Measurements from ENCODE around the gene MX1.

The MX1 gene

DNA sequence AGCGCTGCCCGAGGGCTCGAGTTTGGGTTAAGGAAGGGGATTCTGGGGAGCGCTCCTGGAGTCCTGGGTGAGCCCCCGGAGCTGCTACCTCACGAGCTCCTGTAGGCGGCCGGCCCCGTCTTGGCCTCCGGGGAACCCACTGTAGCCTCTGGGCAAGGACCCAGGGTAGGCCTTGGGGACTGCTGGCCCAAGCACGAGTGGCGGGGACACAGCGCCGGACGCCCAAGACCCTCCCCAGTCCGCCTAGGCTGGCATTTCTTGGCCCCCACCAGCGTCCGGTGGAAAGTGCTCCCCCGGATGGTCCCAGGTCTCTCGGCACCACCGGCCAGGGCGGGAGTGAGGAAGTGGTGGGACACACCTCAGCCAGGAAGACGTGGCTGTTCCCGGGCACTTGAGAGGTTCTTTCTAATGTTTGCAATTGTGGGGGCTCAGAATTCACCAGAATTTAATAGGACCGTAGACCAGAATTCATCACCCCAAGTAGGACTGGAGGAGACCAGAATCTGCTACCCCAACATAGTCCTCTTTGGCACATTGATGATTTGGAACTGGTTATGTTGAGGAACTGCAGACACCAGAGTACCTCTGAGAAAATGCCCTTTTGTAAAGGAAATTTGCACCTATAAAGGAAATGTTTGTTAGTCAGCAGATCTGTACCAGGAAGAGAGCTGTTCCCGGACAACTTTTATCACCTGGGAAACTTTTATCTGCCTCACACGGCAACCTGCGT lies 82.5 kb downstream of the MX1 start:
- no peak for TF ChIP-seq POLR2A (IDR thresholded peaks at IDR 0.05; ENCODE audit: low read length)
- TF ChIP-seq GATA1 (IDR thresholded peaks at IDR 0.05; ENCODE audit: low read depth, low read length) = no peak
- no peak for DNase-seq

Data from erythroblast (primary cell).